Heart right ventricle (tissue), 16 donors: ENCODE results near the gene YJEFN3. TPM values are rescaled to one million over a fixed set of nuclear protein-coding genes. Genes with fewer than 3 reads are reported as not detected.

Experiments used
- ATAC-seq, 8 donors: fragments of 200-7000 bp; cut with Tn5 transposase; one replicate each; pipeline ENCODE4 v1.9.1; 2020; ENCODE audit warnings: mild to moderate bottlenecking in 8 of 8, moderate library complexity in 8 of 8, moderate number of reproducible peaks in 1 of 8
- DNase-seq, 2 donors: peaks; one replicate each; pipeline ENCODE4 v3.0.0-alpha.2; 2020
- H3K27ac ChIP-seq, 10 donors: fragments of 200-600 bp; sonication (generic) in 2 of 10; one replicate each; pipeline versions ENCODE4 v1.5.0 to v1.8.0; 2020 to 2022; ENCODE audit warnings: mild to moderate bottlenecking in 3 of 10
- H3K27me3 ChIP-seq, 7 donors: fragments of 200-600 bp; one replicate each; pipeline ENCODE4 v1.8.0; 2021 to 2022; ENCODE audit warnings: mild to moderate bottlenecking in 2 of 7
- H3K36me3 ChIP-seq, 9 donors: fragments of 200-600 bp; sonication (generic) in 1 of 9; one replicate each; pipeline versions ENCODE4 v1.5.0 to v1.8.0; 2020 to 2022; ENCODE audit warnings: mild to moderate bottlenecking in 2 of 9
- H3K4me1 ChIP-seq, 9 donors: fragments of 200-600 bp; sonication (generic) in 1 of 9; one replicate each; pipeline versions ENCODE4 v1.5.0 to v1.8.0; 2020 to 2022; ENCODE audit warnings: mild to moderate bottlenecking in 4 of 9
- H3K4me3 ChIP-seq, 10 donors: fragments of 200-600 bp; sonication (generic) in 2 of 10; one replicate each; pipeline versions ENCODE4 v1.5.0 to v1.8.0; 2020 to 2022; ENCODE audit warnings: mild to moderate bottlenecking in 7 of 10, moderate library complexity in 2 of 10
- H3K9me3 ChIP-seq, 11 donors: fragments of 200-600 bp in 10 of 11; sonication (generic) in 2 of 11; one replicate each; pipeline versions ENCODE4 v1.5.0 to v1.8.0; 2013 to 2022; ENCODE audit warnings: mild to moderate bottlenecking in 2 of 11, control low read depth in 1 of 11, moderate library complexity in 1 of 11
- WGBS, 2 donors: extraction: QIAGEN DNeasy Blood & Tissue Kit; methylation state at CpG; one replicate each; pipeline ENCODE4 v1.1.7; 2013; ENCODE audit warnings: inconsistent platforms in 1 of 2; 5-methylcytosine and 5-hydroxymethylcytosine counted together
- intact Hi-C, 10 donors: fragments of 100-400 bp; cut with DNase I; formaldehyde crosslinking; loops; one replicate each; pipeline versions ENCODE4 v1.11.1 to v1.14.2; 2022
- polyA plus RNA-seq, 2 donors: library from polyadenylated mRNA; stranded (reverse); fragments of 200-250 nt; gene quantifications; one replicate each; pipeline ENCODE4 v1.2.3, GENCODE V29; 2013
- total RNA-seq, 10 donors: library from RNA; stranded (reverse); fragmentation: NEBNext Ultra II Directional in 3 of 10; extraction: Animal tissue kit (Norgen Biotek cat#: 25700) in 3 of 10; gene quantifications; one replicate each; pipeline versions ENCODE4 v1.2.1 to v1.2.4, GENCODE V29; 2021 to 2023
- TF ChIP-seq, protein P1 (sequence below), 9 donors: fragments of 200-600 bp; sonication (generic) in 2 of 9; IDR thresholded peaks; one replicate each; pipeline versions ENCODE4 v1.5.0 to v1.8.0; 2021 to 2022; ENCODE audit warnings: antibody characterized with exemption in 9 of 9, mild to moderate bottlenecking in 5 of 9, moderate library complexity in 1 of 9
- donor health status: Arrhythmogenic right ventricular cardiomyopathy.
- donor health status: ischemic (EF 13 %, LVEDD 7.1; RV severe dilation, severe dysfunction).
- donor health status: healthy with polysubstance abuse.
- donor health status: DM: no; HTN: yes; CAD: no.
- donor health status: DM: no; HTN: no; CAD: no.
- donor health status: ischemic (EF 25% LVEDD 6.9; RV normal size, moderate dysfunction).
- donor health status: ischemic (EF 25% LVEDD 5.7; RV mildly dilated, moderate dysfunction).
- donor health status: healthy.
- donor health status: DM: yes; HTN: yes; CAD: no.
- donor health status: Ischemic cardiomyopathy.
- donor health status: ischemic (EF 35%, LVEDD 5.7; RV mildly dilated, moderate dysfunction).
- donor health status: nonischemic (EF 11% LVEDD 7.7; RV severe dilation, severe dysfunction).
- donor health status: DM: yes; HTN: yes; CAD: no.
- donor health status: PGD.
- donor health status: ischemic (EF 29% LVEDD 5.4; RV normal size, mild dysfunction).
- donor health status: nonischemic (EF 23%, LVEDD 6.1; RV moderate dilation, normal function).

YJEFN3 gene
- total and polyA plus RNA-seq, 12 donors = 2.1 to 13.1 (median 2.4) TPM

DNA sequence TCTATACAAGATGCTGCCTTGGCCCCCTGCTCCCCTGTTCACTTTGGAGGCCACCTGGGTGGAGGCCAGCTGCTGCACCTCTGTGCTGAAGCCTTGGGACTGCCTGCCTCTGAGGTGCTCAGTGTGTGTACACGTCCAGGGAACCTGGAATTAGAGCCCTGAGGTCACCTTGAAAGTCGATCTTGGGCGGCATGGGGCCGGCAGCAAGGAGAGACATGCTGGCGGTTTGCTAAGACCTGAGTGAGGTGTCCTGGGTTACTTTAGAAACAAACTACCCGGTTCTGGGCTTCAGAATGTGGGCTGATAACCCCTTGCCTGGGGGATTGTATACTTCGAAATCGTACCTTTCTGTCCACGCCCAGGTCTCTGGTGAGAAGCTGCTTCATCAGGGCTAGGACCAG lies 38.9 kb upstream of the YJEFN3 start:
- no peaks in the 10 kb centered on the region for H3K27me3 ChIP-seq
- intact Hi-C loops = loop anchor here (1.0 to 10.0 kb wide), 7 partner anchors 83 to 295 kb away; partner anchors contain the start of genes GATAD2A (in 2 of the 10), BORCS8 (in 1 of the 10) and RFXANK (in 1 of the 10)
- peak overlapping the region; percentile 36 to 91 (median 80) for H3K27ac ChIP-seq
- peak overlapping the region in 5 of 10 donors; percentile 19 to 47 (median 29) for H3K4me3 ChIP-seq
- H3K4me1 ChIP-seq = peaks cover 22 to 58% (median 47%) of the 10 kb centered on the region in 9 donors
- WGBS, 2 donors = 51 to 54% methylated on average over 9 of the region's 9 CpGs
- ATAC-seq (peak in 6 of 8 donors; percentile 1 to 12 (median 9)), DNase-seq (no peak)
- peaks cover 0 to 54% (median 15%) of the 10 kb centered on the region in 9 donors for H3K36me3 ChIP-seq
- TF ChIP-seq, protein P1, sequence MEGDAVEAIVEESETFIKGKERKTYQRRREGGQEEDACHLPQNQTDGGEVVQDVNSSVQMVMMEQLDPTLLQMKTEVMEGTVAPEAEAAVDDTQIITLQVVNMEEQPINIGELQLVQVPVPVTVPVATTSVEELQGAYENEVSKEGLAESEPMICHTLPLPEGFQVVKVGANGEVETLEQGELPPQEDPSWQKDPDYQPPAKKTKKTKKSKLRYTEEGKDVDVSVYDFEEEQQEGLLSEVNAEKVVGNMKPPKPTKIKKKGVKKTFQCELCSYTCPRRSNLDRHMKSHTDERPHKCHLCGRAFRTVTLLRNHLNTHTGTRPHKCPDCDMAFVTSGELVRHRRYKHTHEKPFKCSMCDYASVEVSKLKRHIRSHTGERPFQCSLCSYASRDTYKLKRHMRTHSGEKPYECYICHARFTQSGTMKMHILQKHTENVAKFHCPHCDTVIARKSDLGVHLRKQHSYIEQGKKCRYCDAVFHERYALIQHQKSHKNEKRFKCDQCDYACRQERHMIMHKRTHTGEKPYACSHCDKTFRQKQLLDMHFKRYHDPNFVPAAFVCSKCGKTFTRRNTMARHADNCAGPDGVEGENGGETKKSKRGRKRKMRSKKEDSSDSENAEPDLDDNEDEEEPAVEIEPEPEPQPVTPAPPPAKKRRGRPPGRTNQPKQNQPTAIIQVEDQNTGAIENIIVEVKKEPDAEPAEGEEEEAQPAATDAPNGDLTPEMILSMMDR (IDR thresholded peaks at IDR 0.05) = no peak
- no peaks in the 10 kb centered on the region for H3K9me3 ChIP-seq

DNA sequence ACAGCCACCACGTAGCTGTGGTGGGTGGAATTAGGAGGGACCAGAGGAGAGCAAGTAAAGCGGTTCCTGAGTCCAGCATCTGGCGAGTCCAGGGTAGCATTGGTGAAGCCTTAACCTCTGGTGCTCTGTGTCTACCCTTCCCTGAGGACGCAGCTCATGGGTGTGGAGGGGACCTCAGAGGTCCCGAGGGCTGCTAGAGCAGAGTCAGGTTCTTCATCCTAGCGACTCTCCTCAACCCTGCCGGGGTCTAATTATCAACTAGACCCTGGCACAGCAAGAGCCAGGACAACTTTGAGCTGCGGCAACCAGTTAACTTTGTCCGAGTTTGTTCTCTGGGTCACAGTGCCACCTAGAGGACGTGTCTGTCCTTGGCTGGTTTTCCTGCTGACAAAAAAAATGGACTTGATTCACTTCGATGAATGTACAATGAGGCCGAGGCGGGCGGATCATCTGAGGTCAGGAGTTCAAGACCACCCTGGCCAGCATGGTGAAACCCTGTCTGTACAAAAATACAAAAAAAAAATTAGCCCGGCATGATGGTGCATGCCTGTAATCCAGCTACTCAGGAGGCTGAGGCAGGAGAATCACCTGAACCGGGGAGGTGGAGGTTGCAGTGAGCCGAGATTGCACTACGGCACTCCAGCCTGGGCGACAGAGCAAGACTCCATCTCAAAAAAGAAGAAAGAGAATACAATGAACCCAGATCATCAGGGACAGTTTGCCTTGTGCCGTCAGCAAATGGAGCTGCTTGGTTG lies 38.3 kb upstream of the YJEFN3 start:
- peak; percentile 57 to 85 for DNase-seq
- H3K4me1 ChIP-seq = peaks cover 16 to 53% (median 41%) of the 10 kb centered on the region in 9 donors
- H3K36me3 ChIP-seq = peaks cover 0 to 60% (median 16%) of the 10 kb centered on the region in 9 donors
- peak overlapping the region in 4 of 10 donors; percentile 2 to 30 (median 23) for H3K4me3 ChIP-seq
- peak; percentile 34 to 71 (median 57) for ATAC-seq
- H3K27ac ChIP-seq = peak overlapping the region in 9 of 10 donors; percentile 67 to 91 (median 82)
- intact Hi-C loops = loop anchor here (1.0 to 10.0 kb wide), 4 partner anchors 123 to 296 kb away; partner anchors contain the start of genes BORCS8 (in 1 of the 10) and RFXANK (in 1 of the 10)
- WGBS, 2 donors = 27 to 29% methylated on average over 20 of the region's 20 CpGs
- TF ChIP-seq, protein P1 (IDR thresholded peaks at IDR 0.05) = peak; percentile 77 to 93 (median 86)
- H3K9me3 ChIP-seq = no peaks in the 10 kb centered on the region
- H3K27me3 ChIP-seq = no peaks in the 10 kb centered on the region

DNA sequence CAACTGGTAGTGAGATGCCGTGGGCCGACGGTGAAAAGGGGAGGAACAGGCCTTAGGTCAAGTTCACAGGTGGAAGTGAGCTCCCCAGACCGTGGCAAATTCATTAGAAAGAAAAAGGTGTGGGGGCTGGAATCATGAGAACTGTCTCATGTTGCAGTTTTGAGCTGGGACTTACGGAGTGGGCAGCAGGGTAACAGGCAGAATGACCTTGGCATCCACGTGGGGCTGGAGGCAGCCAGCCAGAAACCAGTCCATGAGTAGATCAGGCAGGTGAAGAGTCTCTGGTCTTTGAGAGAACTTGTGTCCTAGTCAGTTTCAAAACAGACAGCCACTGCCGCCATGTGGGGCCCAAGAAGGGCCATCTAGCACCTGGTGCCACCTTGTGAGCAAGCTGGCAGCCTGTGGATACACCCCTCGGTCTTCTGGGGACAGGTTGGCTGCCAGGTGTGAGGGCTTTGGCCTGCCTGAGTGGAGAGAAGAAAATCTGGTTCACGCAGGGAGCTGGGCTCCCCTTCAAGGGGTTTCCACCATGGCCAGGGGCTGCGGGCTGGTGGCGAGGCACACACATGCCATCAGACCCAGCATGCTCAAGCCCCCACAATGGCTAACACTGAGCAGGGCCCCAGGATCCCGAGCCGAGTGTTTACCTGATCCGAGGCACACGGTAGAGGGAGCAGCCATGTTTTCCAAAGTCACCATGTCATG lies 37.2 kb upstream of the YJEFN3 start:
- H3K36me3 ChIP-seq = peaks cover 0 to 65% (median 25%) of the 10 kb centered on the region in 9 donors
- WGBS, 2 donors = 82 to 86% methylated on average over 15 of the region's 15 CpGs
- no peak overlapping the region for H3K27ac ChIP-seq
- ATAC-seq (no peak), DNase-seq (no peak)
- intact Hi-C loops = loop anchor here in 8 of 10 donors (2.0 to 10.0 kb wide), 3 partner anchors 124 to 297 kb away; partner anchors contain the start of genes BORCS8 (in 1 of the 8) and RFXANK (in 1 of the 8)
- no peak overlapping the region for H3K4me3 ChIP-seq
- no peaks in the 10 kb centered on the region for H3K9me3 ChIP-seq
- H3K27me3 ChIP-seq = no peaks in the 10 kb centered on the region
- H3K4me1 ChIP-seq = peaks cover 16 to 43% (median 34%) of the 10 kb centered on the region in 9 donors
- TF ChIP-seq, protein P1 (IDR thresholded peaks at IDR 0.05) = no peak
